Midbrain (tissue), 1 donor: ENCODE data around the gene HOXA5.

ENCODE experiments used
- DNase-seq: peaks from one replicate; lab custom pipeline; 2025; lab: John Stamatoyannopoulos, UW

The HOXA5 gene

GRCh38 chr7:27133409-27134231 lies 9.9 kb downstream of the HOXA5 start:
- DNase-seq, result no peak

DNA sequence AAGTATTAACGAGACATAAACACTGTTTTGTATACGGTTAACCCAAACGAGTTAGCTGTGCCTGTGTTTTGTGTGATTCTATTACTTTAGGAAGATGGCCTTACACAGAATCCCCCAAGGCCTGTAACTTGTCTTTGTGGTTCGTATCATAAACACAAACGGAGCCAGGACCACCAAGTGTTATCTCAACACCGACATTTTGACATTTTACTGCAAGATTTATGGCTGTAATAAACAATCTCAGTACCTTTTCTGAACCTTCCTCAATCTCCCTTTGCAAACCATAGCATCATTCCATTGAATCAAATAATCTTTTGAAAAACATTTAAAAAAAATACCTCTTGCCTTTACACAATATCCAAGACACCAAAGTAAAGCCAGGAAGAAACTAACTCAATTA lies 10.5 kb downstream of the HOXA5 start:
- DNase-seq, result no peak

DNA sequence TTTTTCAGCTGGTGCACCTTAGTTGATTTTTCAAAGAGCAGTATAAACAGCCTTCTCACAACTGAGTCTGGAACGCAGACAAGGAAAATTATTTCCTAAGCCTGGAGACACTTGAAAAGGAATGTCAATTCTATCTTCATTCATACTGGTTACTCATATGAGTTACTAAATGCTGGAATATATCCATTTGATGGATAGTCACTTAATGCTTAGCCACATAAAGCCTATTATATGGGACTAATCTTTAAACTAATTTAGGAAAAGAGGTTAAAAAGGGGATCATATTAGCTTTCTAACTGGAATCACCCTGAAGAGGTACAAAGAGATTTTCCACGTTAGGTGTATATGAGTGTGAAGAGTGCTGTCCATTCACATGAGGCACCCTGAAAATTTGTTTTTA lies 11.3 kb downstream of the HOXA5 start:
- DNase-seq, result no peak

DNA sequence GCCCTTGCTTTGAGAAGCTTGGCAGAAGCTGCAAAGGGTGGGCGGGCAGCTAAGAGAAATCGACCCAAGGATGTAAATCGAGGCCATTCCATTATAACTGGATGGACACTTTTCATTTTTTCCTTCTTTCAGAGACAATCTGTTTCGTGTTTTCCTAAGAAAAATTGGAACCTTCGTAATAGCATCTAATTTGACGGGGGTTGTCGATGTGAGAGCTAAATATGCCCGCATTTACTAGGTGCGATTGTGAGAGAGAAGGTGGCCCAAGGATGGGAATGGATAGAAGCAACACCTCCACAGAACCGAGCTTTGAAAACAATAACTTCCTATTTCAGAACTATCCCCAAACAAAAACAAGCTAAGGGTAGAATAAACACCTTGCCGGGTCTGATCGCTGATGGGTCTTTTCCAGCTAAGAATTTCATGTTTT lies 12.1 kb downstream of the HOXA5 start:
- no peak for DNase-seq

DNA sequence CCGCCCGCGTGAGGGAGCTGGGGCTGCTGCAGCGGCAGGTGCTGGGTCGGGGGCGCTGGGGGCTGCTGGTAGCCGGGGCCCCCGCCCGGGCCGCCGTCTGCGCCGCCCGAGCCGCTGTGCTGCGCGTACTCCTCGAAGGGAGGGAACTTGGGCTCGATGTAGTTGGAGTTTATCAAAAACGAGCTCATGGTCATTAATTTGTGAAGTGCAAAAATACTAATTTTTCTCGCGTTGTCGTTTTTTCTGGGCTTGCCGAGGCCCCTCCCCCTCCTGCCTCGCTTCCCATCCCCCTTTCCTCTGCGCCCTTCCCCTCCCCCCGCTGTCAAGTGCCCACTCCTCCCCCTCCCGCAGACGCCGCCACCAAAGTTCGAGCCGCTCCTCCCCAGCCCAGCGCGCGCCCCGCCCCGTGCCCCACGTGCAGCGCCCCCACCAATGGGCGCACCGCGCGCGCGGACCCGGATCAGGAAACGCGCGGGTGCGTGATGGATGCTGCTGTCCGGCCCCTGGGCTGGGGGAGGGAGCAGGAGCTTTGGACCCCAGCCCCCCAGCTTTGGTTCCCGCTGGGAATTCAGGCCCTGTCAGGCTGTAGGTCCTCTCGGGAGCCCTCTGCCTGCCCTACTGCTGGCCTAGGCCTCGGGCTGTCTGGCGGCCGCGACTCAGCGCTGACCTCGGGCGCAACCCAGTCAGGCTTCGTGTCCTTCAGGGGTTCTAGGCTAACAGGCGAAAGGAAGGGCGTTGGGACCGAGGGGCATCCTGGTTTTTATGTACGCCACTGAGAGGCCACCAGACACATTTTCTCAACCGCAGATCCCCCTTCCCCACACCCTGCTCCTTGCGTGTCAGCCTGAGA lies 12.7 kb downstream of the HOXA5 start, which contains the start of gene HOXA4:
Gene HOXA4, minus strand, starts transcription at position 218 of the 850 bp plus-strand sequence. Its CDS starts 24 bp downstream, at position 194.
- no peak for DNase-seq

- no peak for DNase-seq
Measured at GRCh38 chr7:27129729-27130539, 13.5 kb downstream of the HOXA5 start.

DNA sequence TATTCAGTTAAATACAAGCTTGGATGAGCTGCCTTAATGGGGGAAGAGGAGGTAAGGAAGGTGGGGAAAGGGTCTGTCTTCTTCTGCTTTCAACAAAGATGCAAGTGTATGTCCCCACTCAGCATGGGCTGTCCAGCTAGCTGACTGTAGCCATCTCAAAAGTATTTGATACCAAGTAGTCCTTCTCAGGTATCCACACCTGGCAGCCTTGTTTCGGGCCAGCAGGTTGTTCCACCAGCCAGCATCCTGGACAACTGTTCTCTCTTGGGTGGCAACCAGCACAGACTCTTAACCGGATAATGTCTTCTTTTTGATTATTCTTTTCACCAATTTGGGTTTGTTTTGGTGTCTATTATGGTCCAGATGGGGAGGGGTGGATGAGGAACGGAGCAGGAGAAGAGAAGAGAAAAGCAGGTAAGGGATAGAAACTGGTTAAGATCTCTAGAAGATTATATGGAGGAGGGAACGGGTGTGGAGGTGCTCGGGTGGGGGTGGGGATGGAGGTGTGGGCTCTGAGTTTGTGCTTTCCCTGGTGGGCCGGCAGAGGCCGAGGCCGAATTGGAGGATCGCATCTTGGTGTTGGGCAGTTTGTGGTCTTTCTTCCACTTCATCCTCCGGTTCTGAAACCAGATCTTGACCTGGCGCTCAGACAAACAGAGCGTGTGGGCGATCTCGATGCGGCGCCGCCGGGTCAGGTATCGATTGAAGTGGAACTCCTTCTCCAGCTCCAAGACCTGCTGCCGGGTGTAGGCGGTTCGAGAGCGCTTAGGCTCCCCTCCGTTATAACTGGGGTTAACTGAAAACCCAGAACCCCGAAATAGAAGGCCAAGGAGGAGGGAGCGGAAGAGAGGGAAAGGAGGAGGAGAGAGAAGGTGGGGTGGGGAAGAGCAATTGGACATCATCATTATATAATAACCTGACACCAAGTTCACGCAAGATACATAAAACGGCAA lies 14.4 kb downstream of the HOXA5 start:
- DNase-seq, result no peak

- no peak for DNase-seq
Measured at GRCh38 chr7:27128034-27128433, 15.4 kb downstream of the HOXA5 start.

DNA sequence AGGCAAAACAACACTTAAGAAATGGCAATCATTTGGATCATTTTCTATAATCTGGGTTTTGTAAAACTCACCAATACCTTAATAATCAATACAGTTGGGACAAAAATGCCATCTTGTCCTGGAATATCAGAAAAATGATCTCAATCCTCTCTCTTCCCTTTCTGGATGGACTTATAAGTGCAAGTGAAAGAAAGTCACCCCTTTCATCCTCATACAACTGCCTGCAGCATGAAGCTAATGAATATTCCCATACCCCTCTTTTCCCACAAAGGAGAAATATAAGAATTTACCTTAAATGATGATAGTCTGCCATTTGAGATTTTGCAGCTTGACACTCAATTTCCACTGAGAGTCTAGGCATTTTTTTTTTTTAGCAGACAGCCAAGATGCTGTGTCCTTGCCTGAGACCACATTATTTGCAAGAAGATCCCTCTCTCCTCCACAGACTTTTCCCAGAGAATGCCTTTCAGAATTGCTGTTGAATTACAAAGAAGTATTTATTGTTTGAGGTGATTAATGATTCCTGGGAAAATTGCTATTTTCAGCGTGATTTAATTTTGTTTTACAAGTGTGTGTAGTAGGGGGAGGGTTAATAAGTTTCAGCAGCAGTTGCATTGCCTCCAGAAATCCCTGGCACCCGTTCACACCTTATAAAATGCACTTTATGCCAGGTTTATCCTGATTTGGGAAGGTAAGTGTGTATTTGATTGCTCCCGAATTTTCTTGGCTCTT lies 16.7 kb downstream of the HOXA5 start:
- DNase-seq, result no peak

DNA sequence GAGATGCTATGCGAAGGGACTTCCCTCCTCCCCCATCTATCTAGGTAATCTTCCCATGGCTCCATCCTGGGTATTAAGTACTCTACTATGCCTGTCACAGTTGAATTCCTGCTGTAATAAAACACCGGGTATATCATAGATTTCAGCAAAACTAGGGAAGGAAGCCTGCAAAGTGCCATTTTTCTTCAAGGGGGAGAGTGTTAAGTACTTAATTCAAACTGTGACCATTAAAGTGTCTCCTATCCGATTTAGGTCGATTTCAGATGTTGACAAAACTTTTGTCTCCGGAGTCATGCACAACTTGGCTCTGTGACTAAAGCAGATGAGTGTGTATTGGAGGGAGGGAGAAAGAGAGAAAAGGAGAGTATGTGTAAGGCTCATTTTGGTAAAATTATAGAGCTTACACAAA lies 17.5 kb downstream of the HOXA5 start:
- no peak for DNase-seq

- DNase-seq, result no peak
Measured at GRCh38 chr7:27124902-27125689, 18.4 kb downstream of the HOXA5 start.

DNA sequence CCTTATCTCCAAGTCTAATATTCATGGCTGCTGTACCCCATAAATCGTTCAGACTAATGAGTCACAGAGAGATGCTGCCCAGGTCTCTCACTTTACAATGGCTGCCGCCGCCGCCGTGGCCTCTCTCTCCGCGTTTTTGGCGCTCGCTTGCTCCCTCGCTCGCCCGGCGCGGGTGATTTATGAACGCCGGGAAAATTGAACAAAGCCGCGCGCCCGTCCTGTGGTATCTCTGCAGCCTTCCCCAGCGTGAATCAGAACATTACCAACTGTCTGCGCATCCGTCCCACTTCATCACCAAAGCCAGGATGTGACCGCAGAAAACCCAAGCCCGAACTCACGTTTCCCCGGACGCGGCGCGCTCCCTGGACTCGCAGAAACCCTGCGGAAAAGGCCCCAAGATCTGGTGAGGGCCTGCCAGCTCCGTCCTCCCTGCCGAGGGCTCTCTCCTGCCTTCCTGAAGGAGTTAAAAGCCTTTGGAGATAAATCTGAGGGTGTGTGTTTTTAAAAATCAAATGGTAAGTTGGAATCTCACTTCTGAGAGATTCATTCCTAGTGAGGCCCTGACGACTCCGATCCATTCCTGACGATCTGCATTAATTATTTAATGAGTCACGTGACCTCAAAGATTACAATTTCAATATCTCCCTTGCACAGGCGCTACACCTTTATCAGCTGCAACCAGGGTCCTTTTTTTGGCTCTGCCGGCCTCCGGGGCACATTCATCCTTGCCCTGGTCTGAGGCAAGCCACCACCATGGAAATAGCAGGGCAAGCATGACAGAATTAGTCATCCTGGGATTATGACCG lies 19.2 kb downstream of the HOXA5 start:
- no peak for DNase-seq

GRCh38 chr7:27123477-27124053 lies 19.9 kb downstream of the HOXA5 start:
- DNase-seq, result no peak

- no peak for DNase-seq
Measured at GRCh38 chr7:27123007-27123476, 20.4 kb downstream of the HOXA5 start.

DNA sequence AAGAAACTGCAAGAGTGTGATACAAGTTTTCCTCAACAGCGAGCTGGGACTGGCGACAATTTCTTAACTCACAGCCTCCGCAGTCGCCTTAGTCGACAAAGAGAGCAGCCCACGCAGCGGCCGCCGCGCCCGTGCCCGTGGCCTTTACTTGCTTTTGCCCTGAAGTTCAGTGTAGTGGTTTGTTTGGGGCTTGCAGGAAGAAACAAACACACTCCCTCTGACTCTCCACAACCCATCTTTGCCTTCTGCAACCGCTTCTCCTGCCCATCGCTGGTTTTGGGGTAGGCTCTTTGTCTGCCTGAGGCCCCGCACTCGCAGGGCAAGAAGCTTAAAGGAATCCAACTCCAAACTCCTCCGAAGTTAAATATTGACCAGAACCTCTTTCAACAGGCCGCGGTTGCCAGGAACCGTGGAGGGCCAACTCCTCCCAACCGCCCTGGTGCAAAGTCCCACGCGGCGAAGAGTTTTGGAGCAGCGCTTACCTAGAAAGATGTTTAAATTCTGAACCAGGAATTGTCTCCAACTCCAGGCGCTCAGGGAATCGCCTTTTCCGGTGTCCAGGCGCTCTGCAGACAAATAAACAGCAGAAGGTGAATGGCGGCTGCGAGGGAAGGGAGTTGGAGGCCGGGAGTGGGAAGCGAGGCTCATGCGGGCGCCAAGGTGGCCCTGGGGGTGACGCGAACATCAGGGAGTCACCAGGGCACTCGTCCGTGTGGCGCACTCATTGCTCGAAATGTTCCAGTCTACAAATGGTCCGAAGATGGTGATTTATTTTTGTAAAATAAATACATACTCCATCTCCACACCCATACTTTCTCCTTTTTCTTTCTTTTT lies 21.2 kb downstream of the HOXA5 start:
- DNase-seq, result no peak

GRCh38 chr7:27121684-27122076 lies 21.8 kb downstream of the HOXA5 start:
- DNase-seq, result no peak

DNA sequence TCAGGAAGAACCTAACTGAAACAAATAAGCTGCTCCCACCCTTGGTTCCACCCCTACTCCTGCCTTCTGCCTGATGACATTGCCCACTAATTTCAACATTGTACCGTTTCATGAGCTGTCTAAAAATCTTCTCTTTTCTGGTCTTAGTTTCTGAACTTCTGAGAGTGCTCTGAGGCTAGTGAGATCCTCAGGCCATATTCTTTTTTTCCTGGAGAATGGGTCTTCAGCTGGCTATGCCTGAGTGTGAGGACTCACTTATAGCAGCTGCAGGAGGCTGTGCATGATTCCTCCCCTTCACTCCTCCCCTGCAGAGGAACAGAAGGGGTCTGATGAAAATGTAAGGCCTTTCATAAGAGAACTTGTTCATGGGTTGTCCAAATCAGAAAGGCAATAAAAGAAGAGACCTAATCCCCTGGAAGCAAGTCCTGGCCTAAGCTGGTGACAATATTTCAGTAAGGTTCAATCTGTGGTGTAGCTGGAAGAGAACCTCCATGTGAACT lies 24.0 kb downstream of the HOXA5 start:
- DNase-seq, result no peak
